Subcutaneous adipose tissue (tissue), 4 donors: ENCODE data around the gene BRD9. TPM values are rescaled to one million over a fixed set of nuclear protein-coding genes. Genes with fewer than 3 reads are reported as not detected.

ENCODE experiments used
- CTCF ChIP-seq: fragments of 450-650 bp; IDR thresholded peaks from one replicate; pipeline ENCODE4 v1.5.1; 2016; ENCODE audit warnings: low read depth, mild to moderate bottlenecking, control low read depth, antibody characterized with exemption, moderate library complexity
- total RNA-seq, 4 donors: library from RNA; depleted of rRNA; stranded (reverse); fragments of >200 nt; gene quantifications; one replicate each; pipeline ENCODE4 v1.1.0, GENCODE V29; 2016

Gene BRD9
- total RNA-seq, 4 donors from 2014 or later, result 22.6 to 34.5 (median 29.8) TPM

GRCh38 chr5:926417-927171 lies 34.0 kb upstream of the BRD9 start:
- no peak for TF ChIP-seq CTCF

GRCh38 chr5:923281-923873 lies 30.8 kb upstream of the BRD9 start:
- no peak for TF ChIP-seq CTCF

- TF ChIP-seq CTCF, result no peak
These were observed 30.1 kb upstream of the BRD9 start for GRCh38 chr5:922436-923280.

GRCh38 chr5:921456-922435 lies 29.1 kb upstream of the BRD9 start:
- no peak for TF ChIP-seq CTCF

- TF ChIP-seq CTCF, result no peak
These were observed 27.7 kb upstream of the BRD9 start for GRCh38 chr5:920321-920720.

GRCh38 chr5:919356-920000 lies 26.9 kb upstream of the BRD9 start:
- TF ChIP-seq CTCF, result no peak
